Esophagus squamous epithelium (tissue), 5 donors: ENCODE data around the gene LRP11. TPM values are rescaled to one million over a fixed set of nuclear protein-coding genes. Genes with fewer than 3 reads are reported as not detected.
A peak's percentile ranks its signal among the peaks of the same experiment; 100 is the strongest.
"Not testable (repeated sequence)": the region's sequence is repeated elsewhere in the genome, so short reads cannot be mapped to it uniquely, and the experiment has no call there.

Experiments
- DNase-seq: peaks from one replicate; lab custom pipeline; 2025; lab: John Stamatoyannopoulos, UW
- H3K27ac ChIP-seq, 4 donors: fragments of 200-600 bp; sonication (generic); one replicate each; pipeline ENCODE4 v1.5.1; 2016 to 2019; ENCODE audit warnings: mild to moderate bottlenecking in 1 of 4
- H3K27me3 ChIP-seq, 4 donors: fragments of 200-600 bp; sonication (generic); 1 replicate in 3 of 4; 2 replicates in 1 of 4; pipeline versions ENCODE4 v1.5.1 to v1.6.0; 2017 to 2021; ENCODE audit warnings: antibody characterized with exemption in 1 of 4
- H3K36me3 ChIP-seq, 3 donors: fragments of 200-600 bp; sonication (generic); one replicate each; pipeline ENCODE4 v1.5.1; 2016 to 2019
- H3K4me1 ChIP-seq, 3 donors: fragments of 200-600 bp; sonication (generic); one replicate each; pipeline ENCODE4 v1.5.1; 2017 to 2019
- H3K4me3 ChIP-seq, 4 donors: fragments of 200-600 bp; sonication (generic); 1 replicate in 3 of 4; 2 replicates in 1 of 4; pipeline ENCODE4 v1.5.1; 2016 to 2019; ENCODE audit warnings: mild to moderate bottlenecking in 2 of 4, moderate library complexity in 1 of 4
- H3K9me3 ChIP-seq, 3 donors: fragments of 200-600 bp; sonication (generic); one replicate each; pipeline ENCODE4 v1.5.1; 2016 to 2019
- CTCF ChIP-seq, 6 experiments: fragments of 450-650 bp in 4 of 6; fragments of 200-600 bp in 2 of 6; sonication (generic) in 2 of 6; IDR thresholded peaks; one replicate each; pipeline ENCODE4 v1.5.1; 2016 to 2019; ENCODE audit warnings: antibody characterized with exemption in 6 of 6, mild to moderate bottlenecking in 4 of 6, moderate library complexity in 4 of 6
- POLR2A ChIP-seq, 4 donors: fragments of 450-650 bp; IDR thresholded peaks; one replicate each; pipeline ENCODE4 v1.6.1; 2017; ENCODE audit warnings: antibody characterized with exemption in 4 of 4, mild to moderate bottlenecking in 4 of 4, moderate library complexity in 3 of 4
- WGBS, 2 donors: methylation state at CpG; one replicate each; pipeline ENCODE4 v1.1.5; 2018; 5-methylcytosine and 5-hydroxymethylcytosine counted together
- intact Hi-C: fragments of 100-400 bp; cut with DNase I; formaldehyde crosslinking; loops from one replicate; pipeline ENCODE4 v1.15.0; 2022
- total RNA-seq, 4 donors: library from RNA; depleted of rRNA; stranded (reverse); fragments of >200 nt; gene quantifications; one replicate each; pipeline ENCODE4 v1.1.0, GENCODE V29; 2016
- donor health status: DM: yes; HTN: yes; CAD: no.

Gene LRP11
- total RNA-seq, 4 donors from 2014 or later = 40.2 to 74.9 (median 58.4) TPM

- Histone ChIP-seq H3K27ac (peak overlapping the region; percentile 94 to 99 (median 95)), H3K36me3 (no peaks in the 10 kb centered on the region), H3K9me3 (no peaks in the 10 kb centered on the region), H3K27me3 (no peaks in the 10 kb centered on the region), H3K4me1 (peaks cover 17 to 47% (median 25%) of the 10 kb centered on the region in 3 donors), H3K4me3 (peak overlapping the region; percentile 54 to 88 (median 76))
- 14 to 21% methylated on average over 12 to 14 of the region's 23 CpGs for WGBS, 2 donors
- DNase-seq = no peak
- intact Hi-C loops = no loop called here
- TF ChIP-seq POLR2A (IDR thresholded peaks at IDR 0.05) = no peak
- TF ChIP-seq CTCF (IDR thresholded peaks at IDR 0.05) = peak; percentile 17 to 75 (median 68)
These were observed 698 bp upstream of the LRP11 start for GRCh38 chr6:149864578-149865535.

- DNase-seq = no peak
- intact Hi-C loops = no loop called here
- no peaks in the 10 kb centered on the region for H3K9me3 ChIP-seq
- peaks cover 17 to 62% (median 25%) of the 10 kb centered on the region in 3 donors for H3K4me1 ChIP-seq
- 1% methylated on average over 15 to 19 of the region's 69 CpGs for WGBS, 2 donors
- peak overlapping the region; percentile 54 to 88 (median 76) for H3K4me3 ChIP-seq
- H3K36me3 ChIP-seq = no peaks in the 10 kb centered on the region
- no peaks in the 10 kb centered on the region for H3K27me3 ChIP-seq
- no peak for TF ChIP-seq CTCF (IDR thresholded peaks at IDR 0.05)
- TF ChIP-seq POLR2A (IDR thresholded peaks at IDR 0.05) = peak in 1 of 4 donors; percentile 11
- peak overlapping the region; percentile 94 to 99 (median 95) for H3K27ac ChIP-seq
These were observed 1.0 kb downstream of the LRP11 start for GRCh38 chr6:149862922-149863697.

- peaks cover 18 to 68% (median 25%) of the 10 kb centered on the region in 3 donors for H3K4me1 ChIP-seq
- intact Hi-C loops, H3K36me3 ChIP-seq, H3K9me3 ChIP-seq, H3K27me3 ChIP-seq, DNase-seq: not testable (repeated sequence)
- H3K27ac ChIP-seq = peak overlapping the region; percentile 94 to 99 (median 95)
- H3K4me3 ChIP-seq = peak overlapping the region; percentile 54 to 88 (median 76)
- 75 to 88% methylated on average over 5 of the region's 12 CpGs for WGBS, 2 donors
These were observed 1.8 kb downstream of the LRP11 start for GRCh38 chr6:149862424-149862738.

GRCh38 chr6:149861603-149862423 is 2.3 kb downstream of the LRP11 start:
- Histone ChIP-seq H3K36me3 (no peaks in the 10 kb centered on the region), H3K9me3 (no peaks in the 10 kb centered on the region), H3K27ac (peak overlapping the region; percentile 16 to 99 (median 62)), H3K4me1 (peaks cover 23 to 74% (median 27%) of the 10 kb centered on the region in 3 donors), H3K4me3 (peak overlapping the region in 2 of 4 donors; percentile 17 to 69), H3K27me3 (no peaks in the 10 kb centered on the region)
- TF ChIP-seq POLR2A (IDR thresholded peaks at IDR 0.05) = no peak
- no peak for TF ChIP-seq CTCF (IDR thresholded peaks at IDR 0.05)
- WGBS, 2 donors = 60 to 70% methylated on average over 13 to 14 of the region's 14 CpGs
- no peak for DNase-seq
- intact Hi-C loops = no loop called here
